ENCODE measurements around the gene PODXL2. TPM values are rescaled to one million over a fixed set of nuclear protein-coding genes. Genes with fewer than 3 reads are reported as not detected.

The PODXL2 gene
- total RNA-seq, 1 donor from 2014 or later, result 10.7 TPM

GRCh38 chr3:127618891-127619290 lies 10.1 kb upstream of the PODXL2 start:
- Mint-ChIP-seq H3K4me3 (ENCODE audit: unreplicated experiment) (no peak overlapping the region), H3K27ac (ENCODE audit: unreplicated experiment) (no peak overlapping the region)

GRCh38 chr3:127620637-127621375 lies 8.2 kb upstream of the PODXL2 start:
- Mint-ChIP-seq H3K36me3 (ENCODE audit: low read depth) (peaks cover 35% of the 10 kb centered on the region), H3K27ac (ENCODE audit: unreplicated experiment) (no peak overlapping the region), H3K27me3 (ENCODE audit: low read depth) (no peaks in the 10 kb centered on the region), H3K9me3 (ENCODE audit: low read depth) (no peaks in the 10 kb centered on the region), H3K4me3 (ENCODE audit: unreplicated experiment) (no peak overlapping the region), H3K4me1 (ENCODE audit: low read depth) (peaks cover 3% of the 10 kb centered on the region)
- DNase-seq (ENCODE audit: low spot score), result no peak
- TF ChIP-seq CTCF (IDR thresholded peaks at IDR 0.05), result no peak

More at GRCh38 chr3:127618891-127619290, 10.1 kb upstream of the PODXL2 start:
- TF ChIP-seq CTCF (IDR thresholded peaks at IDR 0.05), result no peak
- Mint-ChIP-seq H3K27me3 (ENCODE audit: low read depth) (no peaks in the 10 kb centered on the region), H3K4me1 (ENCODE audit: low read depth) (peaks cover 12% of the 10 kb centered on the region), H3K9me3 (ENCODE audit: low read depth) (no peaks in the 10 kb centered on the region), H3K36me3 (ENCODE audit: low read depth) (peaks cover 35% of the 10 kb centered on the region)
- no peak for DNase-seq (ENCODE audit: low spot score)

DNA sequence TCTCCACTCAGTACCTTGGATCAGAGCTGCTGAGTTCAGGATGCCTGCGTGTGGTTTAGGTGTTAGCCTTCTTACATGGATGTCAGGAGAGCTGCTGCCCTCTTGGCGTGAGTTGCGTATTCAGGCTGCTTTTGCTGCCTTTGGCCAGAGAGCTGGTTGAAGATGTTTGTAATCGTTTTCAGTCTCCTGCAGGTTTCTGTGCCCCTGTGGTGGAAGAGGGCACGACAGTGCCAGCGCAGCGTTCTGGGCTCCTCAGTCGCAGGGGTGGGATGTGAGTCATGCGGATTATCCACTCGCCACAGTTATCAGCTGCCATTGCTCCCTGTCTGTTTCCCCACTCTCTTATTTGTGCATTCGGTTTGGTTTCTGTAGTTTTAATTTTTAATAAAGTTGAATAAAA lies 7.0 kb upstream of the PODXL2 start:
- H3K27ac Mint-ChIP-seq (ENCODE audit: unreplicated experiment), result no peak overlapping the region
- H3K27me3 Mint-ChIP-seq (ENCODE audit: low read depth), result no peaks in the 10 kb centered on the region
- DNase-seq (ENCODE audit: low spot score), result no peak
- no peak for TF ChIP-seq CTCF (IDR thresholded peaks at IDR 0.05)
- H3K4me1 Mint-ChIP-seq (ENCODE audit: low read depth), result no peaks in the 10 kb centered on the region
- no peaks in the 10 kb centered on the region for H3K9me3 Mint-ChIP-seq (ENCODE audit: low read depth)
- no peak overlapping the region for H3K4me3 Mint-ChIP-seq (ENCODE audit: unreplicated experiment)
- H3K36me3 Mint-ChIP-seq (ENCODE audit: low read depth), result peaks cover 28% of the 10 kb centered on the region

GRCh38 chr3:127622772-127623576 lies 6.0 kb upstream of the PODXL2 start:
- no peak overlapping the region for H3K27ac Mint-ChIP-seq (ENCODE audit: unreplicated experiment)

More at GRCh38 chr3:127622772-127623576, 6.0 kb upstream of the PODXL2 start:
- H3K27me3 Mint-ChIP-seq (ENCODE audit: low read depth), result no peaks in the 10 kb centered on the region
- H3K4me1 Mint-ChIP-seq (ENCODE audit: low read depth), result no peaks in the 10 kb centered on the region
- no peak overlapping the region for H3K4me3 Mint-ChIP-seq (ENCODE audit: unreplicated experiment)
- peaks cover 24% of the 10 kb centered on the region for H3K36me3 Mint-ChIP-seq (ENCODE audit: low read depth)
- TF ChIP-seq CTCF (IDR thresholded peaks at IDR 0.05), result no peak
- no peak for DNase-seq (ENCODE audit: low spot score)
- H3K9me3 Mint-ChIP-seq (ENCODE audit: low read depth), result no peaks in the 10 kb centered on the region

Data from chondrocyte (in vitro differentiated cells).